IMR-90 (cell line): Measurements from ENCODE around the gene FAM89B. TPM values are rescaled to one million over a fixed set of nuclear protein-coding genes. Genes with fewer than 3 reads are reported as not detected.
A peak's percentile ranks its signal among the peaks of the same experiment; 100 is the strongest.

ENCODE experiments used
- ATAC-seq: fragments of 200-7000 bp; cut with Tn5 transposase; 2 replicates; pipeline ENCODE4 v1.9.1; 2020; ENCODE audit warnings: low read depth, mild to moderate bottlenecking, moderate library complexity
- BruUV-seq: library from RNA; stranded (reverse); fragments of 400-500 nt; replicated peaks from 2 replicates; lab custom pipeline; 2021; lab: Mats Ljungman, UMichigan
- CTCF ChIA-PET: fragments of 300-600 bp; formaldehyde crosslinking; extraction: SDS; loops from one replicate; lab custom pipeline; 2021; ENCODE audit warnings: antibody characterized with exemption; lab: Yijun Ruan, JAX
- POLR2A ChIA-PET: fragments of 300-600 bp; sonication (Branson Sonifier 250); formaldehyde crosslinking; loops from one replicate; lab custom pipeline; 2022; ENCODE audit warnings: antibody characterized with exemption; ENCODE audit not compliant: unreplicated experiment; lab: Charles Lee
- DNase-seq: peaks from one replicate; pipeline ENCODE4 v3.0.0; 2013
- H2AFZ ChIP-seq: replicated peaks from 2 replicates; pipeline ENCODE3; 2013; ENCODE audit warnings: low read length, mild to moderate bottlenecking; ENCODE audit not compliant: poor library complexity
- H2AK5ac ChIP-seq: 2 replicates; pipeline ENCODE4 v1.6.1; 2013; ENCODE audit warnings: low read depth, low read length, inconsistent platforms
- H2AK9ac ChIP-seq: replicated peaks from 2 replicates; pipeline ENCODE3; 2013; ENCODE audit warnings: mild to moderate bottlenecking, low read depth, low read length, moderate library complexity; ENCODE audit not compliant: poor library complexity
- H2BK120ac ChIP-seq: 2 replicates; pipeline ENCODE4 v1.6.1; 2013; ENCODE audit warnings: low read depth, low read length, inconsistent platforms
- H2BK15ac ChIP-seq: 3 replicates; pipeline ENCODE4 v1.6.1; 2013; ENCODE audit warnings: low read depth, low read length, inconsistent platforms
- H2BK20ac ChIP-seq: 2 replicates; pipeline ENCODE4 v1.6.1; 2013; ENCODE audit warnings: low read depth, mild to moderate bottlenecking, inconsistent platforms, low read length, moderate library complexity
- H2BK5ac ChIP-seq: 2 replicates; pipeline ENCODE4 v1.6.1; 2013; ENCODE audit warnings: mild to moderate bottlenecking, low read depth, low read length, inconsistent platforms; ENCODE audit not compliant: poor library complexity, severe bottlenecking
- H3K14ac ChIP-seq: replicated peaks from 2 replicates; pipeline ENCODE4 v1.6.1; 2013; ENCODE audit warnings: low read depth, low read length, inconsistent platforms
- H3K18ac ChIP-seq: 2 replicates; pipeline ENCODE4 v1.6.1; 2013; ENCODE audit warnings: low read depth, low read length, control low read depth
- H3K23ac ChIP-seq: 2 replicates; pipeline ENCODE4 v1.6.1; 2013; ENCODE audit warnings: low read depth, low read length, inconsistent platforms
- H3K27ac ChIP-seq: 2 replicates; pipeline ENCODE4 v1.5.1; 2013; ENCODE audit warnings: mild to moderate bottlenecking, control low read depth, low read length; ENCODE audit not compliant: insufficient read depth
- H3K27me3 ChIP-seq: 2 replicates; pipeline ENCODE4 v1.6.1; 2013; ENCODE audit warnings: low read length; ENCODE audit not compliant: control insufficient read depth, insufficient read depth
- H3K36me3 ChIP-seq: 2 replicates; pipeline ENCODE4 v1.6.1; 2013; ENCODE audit warnings: low read length, mixed read lengths; ENCODE audit not compliant: control insufficient read depth, insufficient read depth
- H3K4ac ChIP-seq: 2 replicates; pipeline ENCODE4 v1.6.1; 2013; ENCODE audit warnings: low read depth, low read length, inconsistent platforms
- H3K4me1 ChIP-seq: 2 replicates; pipeline ENCODE4 v1.6.1; 2013; ENCODE audit warnings: low read length, mixed read lengths; ENCODE audit not compliant: control insufficient read depth, insufficient read depth
- H3K4me2 ChIP-seq: 2 replicates; pipeline ENCODE4 v1.6.1; 2013; ENCODE audit warnings: low read depth, mild to moderate bottlenecking, control low read depth, low read length, moderate library complexity
- H3K4me3 ChIP-seq: 2 replicates; pipeline ENCODE4 v1.5.1; 2013; ENCODE audit warnings: low read depth, mild to moderate bottlenecking, control low read depth, low read length, moderate library complexity; ENCODE audit not compliant: insufficient read depth
- H3K56ac ChIP-seq: 2 replicates; pipeline ENCODE4 v1.6.1; 2013; ENCODE audit warnings: low read length, inconsistent platforms; ENCODE audit not compliant: insufficient read depth; ENCODE audit errors: extremely low read depth
- H3K79me1 ChIP-seq, 2 experiments: 2 replicates each; pipeline ENCODE4 v1.6.1; 2013; ENCODE audit warnings: low read length in 2 of 2, inconsistent platforms in 1 of 2, low read depth in 1 of 2
- H3K9ac ChIP-seq: 2 replicates; pipeline ENCODE4 v1.6.1; 2013; ENCODE audit warnings: low read depth, low read length, control low read depth
- H3K9me1 ChIP-seq: 2 replicates; pipeline ENCODE4 v1.6.1; 2013; ENCODE audit warnings: low read length, inconsistent platforms; ENCODE audit not compliant: insufficient read depth
- H3K9me3 ChIP-seq: 2 replicates; pipeline ENCODE4 v1.6.1; 2013; ENCODE audit warnings: low read length; ENCODE audit not compliant: control insufficient read depth, insufficient read depth
- H4K20me1 ChIP-seq: 2 replicates; pipeline ENCODE4 v1.6.1; 2013; ENCODE audit warnings: low read length, inconsistent platforms; ENCODE audit not compliant: insufficient read depth
- H4K5ac ChIP-seq: 2 replicates; pipeline ENCODE4 v1.6.1; 2013; ENCODE audit warnings: mild to moderate bottlenecking, low read depth, low read length, control low read depth
- H4K8ac ChIP-seq, 2 experiments: 2 replicates each; pipeline ENCODE4 v1.6.1; 2013; ENCODE audit warnings: low read depth in 2 of 2, low read length in 2 of 2, control low read depth in 1 of 2, inconsistent platforms in 1 of 2
- H4K91ac ChIP-seq: 2 replicates; pipeline ENCODE4 v1.6.1; 2013; ENCODE audit warnings: low read depth, low read length, inconsistent platforms; ENCODE audit not compliant: insufficient read depth
- BHLHE40 ChIP-seq: fragments of 150-350 bp; IDR thresholded peaks from 2 replicates; pipeline ENCODE4 v1.6.1; 2016; ENCODE audit warnings: mild to moderate bottlenecking, low read depth, low read length
- CEBPB ChIP-seq: IDR thresholded peaks from 2 replicates; pipeline ENCODE4 v1.6.1; 2012; ENCODE audit warnings: low read depth, low read length, improper control_type of control experiment
- CHD1 ChIP-seq: IDR thresholded peaks from 2 replicates; pipeline ENCODE4 v1.6.1; 2012; ENCODE audit warnings: low read depth, low read length, improper control_type of control experiment
- ELK1 ChIP-seq: fragments of 150-350 bp; IDR thresholded peaks from 2 replicates; pipeline ENCODE4 v1.6.1; 2016; ENCODE audit warnings: low read depth, mild to moderate bottlenecking, low read length, moderate library complexity, borderline replicate concordance
- FOS ChIP-seq: fragments of 150-350 bp; IDR thresholded peaks from 2 replicates; pipeline ENCODE4 v1.6.1; 2016; ENCODE audit warnings: low read depth, low read length
- MAFK ChIP-seq: IDR thresholded peaks from 2 replicates; pipeline ENCODE4 v1.6.1; 2012; ENCODE audit warnings: low read depth, low read length, improper control_type of control experiment
- MAZ ChIP-seq: IDR thresholded peaks from 2 replicates; pipeline ENCODE4 v1.6.1; 2012; ENCODE audit warnings: low read depth, mild to moderate bottlenecking, low read length, improper control_type of control experiment, moderate library complexity, borderline replicate concordance
- MXI1 ChIP-seq: IDR thresholded peaks from 2 replicates; pipeline ENCODE4 v1.6.1; 2012; ENCODE audit warnings: low read depth, mild to moderate bottlenecking, low read length, moderate library complexity, borderline replicate concordance
- RAD21 ChIP-seq: IDR thresholded peaks from 2 replicates; pipeline ENCODE4 v1.6.1; 2012; ENCODE audit warnings: low read length, improper control_type of control experiment
- RCOR1 ChIP-seq: IDR thresholded peaks from 2 replicates; pipeline ENCODE4 v1.6.1; 2012; ENCODE audit warnings: mild to moderate bottlenecking, low read length, improper control_type of control experiment; ENCODE audit not compliant: insufficient replicate concordance
- RFX5 ChIP-seq: IDR thresholded peaks from 2 replicates; pipeline ENCODE4 v1.8.0; 2012; ENCODE audit warnings: low read depth, mild to moderate bottlenecking, low read length, moderate library complexity
- SMC3 ChIP-seq: fragments of 150-350 bp; IDR thresholded peaks from 2 replicates; pipeline ENCODE4 v1.6.1; 2016; ENCODE audit warnings: low read depth, mild to moderate bottlenecking, antibody characterized with exemption, low read length, moderate library complexity
- WGBS, 2 experiments: methylation state at CpG; one replicate each; pipeline versions ENCODE4 v1.1.5 to v1.1.7; 2013; ENCODE audit warnings: missing lambda C conversion rate in 2 of 2; ENCODE audit not compliant: insufficient read length in 1 of 2; ENCODE audit errors: extremely low coverage in 2 of 2; 5-methylcytosine and 5-hydroxymethylcytosine counted together
- dilution Hi-C: fragments of 300-500 bp; cut with HindIII; formaldehyde crosslinking; loops from one replicate; pipeline ENCODE4 v1.14.3; 2018; ENCODE audit warnings: low sequenced_read_pairs; ENCODE audit not compliant: unreplicated experiment
- in situ Hi-C: fragments of 300-500 bp; cut with MboI; formaldehyde crosslinking; loops from 3 replicates; pipeline ENCODE4 v1.14.3; 2019; ENCODE audit warnings: low sequenced_read_pairs, inconsistent platforms, mixed read lengths
- intact Hi-C: fragments of 100-400 bp; cut with micrococcal nuclease; formaldehyde crosslinking; loops from 2 replicates; pipeline ENCODE4 v1.10.0; 2022
- polyA plus RNA-seq, 3 experiments: library from polyadenylated mRNA; depleted of rRNA; stranded (reverse); fragments of >200 nt; gene quantifications; 2 replicates each; pipeline ENCODE4 v1.2.3, GENCODE V29; 2012; ENCODE audit warnings: low replicate concordance in 1 of 3
- total RNA-seq: library from RNA; depleted of rRNA; stranded (reverse); fragments of >200 nt; gene quantifications from 2 replicates; pipeline ENCODE4 v1.2.3, GENCODE V29; 2012
- TF ChIP-seq, protein P1 (sequence below): conservative IDR thresholded peaks from 2 replicates; pipeline ENCODE4 v1.5.1; 2012; ENCODE audit warnings: mild to moderate bottlenecking, low read depth, low read length, improper control_type of control experiment

The FAM89B gene
- total and polyA plus RNA-seq, 2 of the 4 experiments (the other 2 are of a cell fraction): 12.0 to 65.5 TPM

GRCh38 chr11:65562788-65563187 is 9.6 kb upstream of the FAM89B start:
- no TSS peak for BruUV-seq
- intact Hi-C loops (no loop called here), dilution Hi-C loops (no loop called here), in situ Hi-C loops (no loop called here)
- H3K18ac ChIP-seq: no peak overlapping the region
- no peak overlapping the region for H3K56ac ChIP-seq
- no peak overlapping the region for H4K5ac ChIP-seq
- no peak overlapping the region for H2BK120ac ChIP-seq
- H2BK15ac ChIP-seq: no peak overlapping the region
- H3K9me1 ChIP-seq: peaks cover 24% of the 10 kb centered on the region
- CTCF ChIA-PET: interaction anchor here (0.6 kb wide), 1 partner anchor 188 kb away, joined by 3 read pairs; no protein-coding TSS in a partner anchor
- H2BK20ac ChIP-seq: no peak overlapping the region
- POLR2A ChIA-PET: no interaction called here
- H3K79me1 ChIP-seq: peaks cover 5 to 24% of the 10 kb centered on the region in 2 experiments; a peak in 3 of 4 replicates
- no peaks in the 10 kb centered on the region for H3K27me3 ChIP-seq
- no peak overlapping the region for H3K4ac ChIP-seq
- H2AFZ ChIP-seq: no peak overlapping the region
- 0 out of 2 replicates have a peak overlapping the region, but pooled peaks have one; percentile 56 for H2AK5ac ChIP-seq
- no peak overlapping the region for H2BK5ac ChIP-seq
- H3K4me3 ChIP-seq: no peak overlapping the region
- H3K14ac ChIP-seq: no peak overlapping the region
- H4K91ac ChIP-seq: no peak overlapping the region
- no peak overlapping the region for H3K27ac ChIP-seq
- whole genome bisulfite sequencing, 2 experiments: no CpG with 5 or more reads among the region's 9 CpGs
- H3K9me3 ChIP-seq: no peaks in the 10 kb centered on the region
- no peaks in the 10 kb centered on the region for H4K20me1 ChIP-seq
- no peak overlapping the region for H4K8ac ChIP-seq
- no peak overlapping the region for H3K9ac ChIP-seq
- no peak for TF ChIP-seq MXI1
- no peak for TF ChIP-seq CHD1
- no peak for TF ChIP-seq RAD21
- no peak for TF ChIP-seq MAZ
- TF ChIP-seq, protein P1, sequence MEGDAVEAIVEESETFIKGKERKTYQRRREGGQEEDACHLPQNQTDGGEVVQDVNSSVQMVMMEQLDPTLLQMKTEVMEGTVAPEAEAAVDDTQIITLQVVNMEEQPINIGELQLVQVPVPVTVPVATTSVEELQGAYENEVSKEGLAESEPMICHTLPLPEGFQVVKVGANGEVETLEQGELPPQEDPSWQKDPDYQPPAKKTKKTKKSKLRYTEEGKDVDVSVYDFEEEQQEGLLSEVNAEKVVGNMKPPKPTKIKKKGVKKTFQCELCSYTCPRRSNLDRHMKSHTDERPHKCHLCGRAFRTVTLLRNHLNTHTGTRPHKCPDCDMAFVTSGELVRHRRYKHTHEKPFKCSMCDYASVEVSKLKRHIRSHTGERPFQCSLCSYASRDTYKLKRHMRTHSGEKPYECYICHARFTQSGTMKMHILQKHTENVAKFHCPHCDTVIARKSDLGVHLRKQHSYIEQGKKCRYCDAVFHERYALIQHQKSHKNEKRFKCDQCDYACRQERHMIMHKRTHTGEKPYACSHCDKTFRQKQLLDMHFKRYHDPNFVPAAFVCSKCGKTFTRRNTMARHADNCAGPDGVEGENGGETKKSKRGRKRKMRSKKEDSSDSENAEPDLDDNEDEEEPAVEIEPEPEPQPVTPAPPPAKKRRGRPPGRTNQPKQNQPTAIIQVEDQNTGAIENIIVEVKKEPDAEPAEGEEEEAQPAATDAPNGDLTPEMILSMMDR: no peak
- no peak for TF ChIP-seq MAFK
- no peak for TF ChIP-seq RFX5
- no peak for TF ChIP-seq RCOR1
- TF ChIP-seq ELK1: no peak
- TF ChIP-seq SMC3: no peak
- no peak for TF ChIP-seq BHLHE40
- TF ChIP-seq CEBPB: no peak
- no peak for TF ChIP-seq FOS
- H2AK9ac ChIP-seq: no peak overlapping the region
- no peaks in the 10 kb centered on the region for H3K36me3 ChIP-seq
- no peak overlapping the region for H3K4me2 ChIP-seq
- DNase-seq: no peak
- no peak overlapping the region for H3K23ac ChIP-seq
- H3K4me1 ChIP-seq: peaks cover 23% of the 10 kb centered on the region
- no peak for ATAC-seq
